DND-41 (cell line): ENCODE results near the gene RAE1.

Source experiments
- ATAC-seq: fragments of 200-7000 bp; cut with Tn5 transposase; 3 replicates; pipeline ENCODE4 v1.9.1; 2021; ENCODE audit warnings: low read depth; ENCODE audit not compliant: insufficient read depth
- DNase-seq: peaks from one replicate; pipeline ENCODE4 v3.0.0-alpha.2; 2020
- H2AFZ ChIP-seq: 2 replicates; pipeline ENCODE4 v1.6.0; 2012; ENCODE audit warnings: low read depth, low read length
- H3K27ac ChIP-seq: 2 replicates; pipeline ENCODE4 v1.5.1; 2012; ENCODE audit warnings: low read length, inconsistent platforms
- H3K27me3 ChIP-seq: fragments of 200-600 bp; sonication (generic); 2 replicates; pipeline ENCODE4 v1.6.0; 2012; ENCODE audit warnings: low read length, mild to moderate bottlenecking, inconsistent platforms; ENCODE audit not compliant: insufficient read depth, poor library complexity
- H3K36me3 ChIP-seq: 2 replicates; pipeline ENCODE4 v1.5.1; 2012; ENCODE audit warnings: low read length, inconsistent platforms; ENCODE audit not compliant: insufficient read depth
- H3K4me1 ChIP-seq: 2 replicates; pipeline ENCODE4 v1.5.1; 2012; ENCODE audit warnings: mild to moderate bottlenecking, low read length; ENCODE audit not compliant: insufficient read depth
- H3K4me2 ChIP-seq: 2 replicates; pipeline ENCODE4 v1.6.0; 2012; ENCODE audit warnings: mild to moderate bottlenecking, moderate library complexity, low read length, inconsistent platforms; ENCODE audit not compliant: insufficient read depth
- H3K4me3 ChIP-seq, 2 experiments: fragments of 200-600 bp in 1 of 2; shearing (Covaris generic) in 1 of 2; 2 replicates each; pipeline ENCODE4 v1.5.1; 2012 to 2016; ENCODE audit warnings: inconsistent platforms in 2 of 2, low read length in 2 of 2, mild to moderate bottlenecking in 2 of 2, low read depth in 1 of 2, moderate library complexity in 1 of 2
- H3K79me2 ChIP-seq: 2 replicates; pipeline ENCODE4 v1.6.0; 2012; ENCODE audit warnings: low read length, inconsistent platforms; ENCODE audit not compliant: insufficient read depth
- H3K9ac ChIP-seq: 2 replicates; pipeline ENCODE4 v1.6.0; 2012; ENCODE audit warnings: low read depth, mild to moderate bottlenecking, inconsistent platforms, low read length, moderate library complexity
- H3K9me3 ChIP-seq: 2 replicates; pipeline ENCODE4 v1.5.1; 2012; ENCODE audit warnings: low read length, moderate library complexity, mild to moderate bottlenecking, inconsistent platforms; ENCODE audit not compliant: insufficient read depth, severe bottlenecking
- H4K20me1 ChIP-seq: 2 replicates; pipeline ENCODE4 v1.6.0; 2012; ENCODE audit warnings: low read length; ENCODE audit not compliant: insufficient read depth
- CTCF ChIP-seq: IDR thresholded peaks from 2 replicates; pipeline ENCODE4 v1.5.1; 2012; ENCODE audit warnings: borderline replicate concordance, low read length, moderate library complexity, mild to moderate bottlenecking; ENCODE audit not compliant: poor library complexity, severe bottlenecking; ENCODE audit errors: extremely low read depth
- EZH2 ChIP-seq: IDR thresholded peaks from 3 replicates; pipeline ENCODE4 v1.6.1; 2012; ENCODE audit warnings: borderline replicate concordance, low read depth, mild to moderate bottlenecking, moderate library complexity, low read length, inconsistent platforms; ENCODE audit not compliant: severe bottlenecking

Gene RAE1

GRCh38 chr20:57383447-57384347 lies 32.6 kb downstream of the RAE1 start:
- Histone ChIP-seq H3K9ac (no peak overlapping the region), H3K79me2 (no peaks in the 10 kb centered on the region), H3K4me1 (no peaks in the 10 kb centered on the region), H3K4me2 (no peak overlapping the region), H3K27me3 (no peaks in the 10 kb centered on the region), H4K20me1 (peaks cover 58% of the 10 kb centered on the region), H3K4me3 (no peak overlapping the region), H3K9me3 (no peaks in the 10 kb centered on the region), H3K27ac (no peak overlapping the region), H2AFZ (no peak overlapping the region), H3K36me3 (peaks cover 32% of the 10 kb centered on the region)
- ATAC-seq, result no peak
- TF ChIP-seq CTCF (no peak), EZH2 (no peak)
- no peak for DNase-seq

GRCh38 chr20:57384486-57384885 lies 33.4 kb downstream of the RAE1 start:
- ATAC-seq (no peak), DNase-seq (no peak)
- TF ChIP-seq EZH2 (no peak), CTCF (no peak)
- Histone ChIP-seq H3K9ac (no peak overlapping the region), H3K9me3 (no peaks in the 10 kb centered on the region), H3K36me3 (peaks cover 26% of the 10 kb centered on the region), H2AFZ (no peak overlapping the region), H3K4me3 (no peak overlapping the region), H3K4me2 (no peak overlapping the region), H4K20me1 (peaks cover 55% of the 10 kb centered on the region), H3K4me1 (no peaks in the 10 kb centered on the region), H3K79me2 (no peaks in the 10 kb centered on the region), H3K27ac (no peak overlapping the region), H3K27me3 (no peaks in the 10 kb centered on the region)

GRCh38 chr20:57384953-57385761 lies 34.1 kb downstream of the RAE1 start:
- no peak overlapping the region for H2AFZ ChIP-seq
- H3K36me3 ChIP-seq, result peaks cover 20% of the 10 kb centered on the region
- no peak overlapping the region for H3K4me3 ChIP-seq
- TF ChIP-seq CTCF (no peak), EZH2 (no peak)
- no peaks in the 10 kb centered on the region for H3K4me1 ChIP-seq
- H4K20me1 ChIP-seq, result peaks cover 48% of the 10 kb centered on the region
- no peak overlapping the region for H3K4me2 ChIP-seq
- no peaks in the 10 kb centered on the region for H3K9me3 ChIP-seq
- H3K9ac ChIP-seq, result no peak overlapping the region
- no peaks in the 10 kb centered on the region for H3K79me2 ChIP-seq
- H3K27ac ChIP-seq, result no peak overlapping the region
- H3K27me3 ChIP-seq, result no peaks in the 10 kb centered on the region
- DNase-seq, result no peak
- no peak for ATAC-seq
